Urinary bladder (tissue), 4 donors: ENCODE measurements around the gene FCGBP. TPM values are rescaled to one million over a fixed set of nuclear protein-coding genes. Genes with fewer than 3 reads are reported as not detected.

ENCODE experiments used
- DNase-seq: peaks from one replicate; pipeline ENCODE4 v3.0.0-alpha.2; 2015; ENCODE audit errors: extremely low spot score
- H3K27ac ChIP-seq: one replicate; pipeline ENCODE4 v1.5.1; 2013; ENCODE audit warnings: low read depth, mild to moderate bottlenecking, moderate library complexity
- H3K36me3 ChIP-seq: one replicate; pipeline ENCODE4 v1.6.1; 2013; ENCODE audit warnings: mild to moderate bottlenecking, moderate library complexity; ENCODE audit not compliant: insufficient read depth
- H3K4me1 ChIP-seq: one replicate; pipeline ENCODE4 v1.6.1; 2013; ENCODE audit warnings: mild to moderate bottlenecking, moderate library complexity; ENCODE audit not compliant: insufficient read depth
- H3K4me3 ChIP-seq: one replicate; pipeline ENCODE4 v1.5.1; 2013; ENCODE audit warnings: low read depth, low read length
- WGBS: extraction: QIAGEN DNeasy Blood & Tissue Kit; methylation state at CpG from one replicate; pipeline ENCODE4 v1.1.7; 2013; 5-methylcytosine and 5-hydroxymethylcytosine counted together
- polyA plus RNA-seq: library from polyadenylated mRNA; stranded (reverse); fragments of 200-250 nt; gene quantifications from one replicate; pipeline ENCODE4 v1.2.3, GENCODE V29; 2013
- total RNA-seq: library from RNA; depleted of rRNA; stranded (reverse); fragments of >200 nt; gene quantifications from one replicate; pipeline ENCODE4 v1.2.3, GENCODE V29; 2014
- donor health status: healthy with polysubstance abuse.
- donor health status: healthy.

Gene FCGBP
- total RNA-seq: 7.7 TPM
- 9.4 TPM for polyA plus RNA-seq

DNA sequence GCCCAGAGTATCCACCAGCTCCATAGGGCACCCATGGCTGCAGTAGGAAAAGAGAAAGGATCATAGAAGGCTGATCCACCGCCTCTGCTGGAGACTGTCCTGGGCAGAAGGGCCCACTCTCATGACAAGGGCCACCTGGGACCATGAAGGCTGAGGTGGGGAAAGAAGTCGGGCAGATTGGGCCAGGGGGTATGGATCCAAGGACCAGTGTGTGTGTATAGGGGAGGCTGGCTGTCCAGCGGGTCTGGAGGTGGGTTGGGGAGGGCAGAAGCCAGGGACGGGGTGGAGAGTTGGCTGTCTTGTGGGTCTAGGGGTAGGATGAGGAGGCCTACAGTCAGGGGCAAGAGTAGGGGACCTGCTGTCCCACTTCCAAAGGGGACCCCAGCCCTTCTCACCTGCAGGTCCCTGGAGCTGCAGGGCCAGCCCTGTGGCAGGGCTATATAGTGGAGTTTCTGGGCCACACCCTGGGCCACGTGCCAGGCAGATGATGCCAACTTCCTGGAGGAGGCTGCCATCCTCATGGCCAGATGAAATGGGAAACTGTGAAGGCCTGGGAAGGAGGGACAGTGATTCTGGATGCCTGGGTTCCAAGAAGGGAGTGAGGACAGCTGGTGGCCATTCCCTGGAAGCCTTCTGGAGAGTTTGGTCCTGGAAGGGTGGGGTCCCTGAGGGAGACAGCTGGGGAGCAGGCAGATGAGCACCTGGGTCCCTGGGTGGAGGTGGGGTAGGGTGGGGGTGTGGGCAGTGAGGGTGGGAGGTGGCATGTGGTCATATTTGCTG lies at the start of gene FCGBP:
Gene FCGBP, minus strand, starts transcription at position 51 of the 780 bp plus-strand sequence.
- no peaks in the 10 kb centered on the region for H3K36me3 ChIP-seq
- no peaks in the 10 kb centered on the region for H3K4me1 ChIP-seq
- no peak within 1 kb of the TSS for H3K27ac ChIP-seq
- H3K4me3 ChIP-seq: no peak within 1 kb of the TSS
- 77% methylated on average over 5 of the region's 5 CpGs for WGBS
- no peak for DNase-seq

DNA sequence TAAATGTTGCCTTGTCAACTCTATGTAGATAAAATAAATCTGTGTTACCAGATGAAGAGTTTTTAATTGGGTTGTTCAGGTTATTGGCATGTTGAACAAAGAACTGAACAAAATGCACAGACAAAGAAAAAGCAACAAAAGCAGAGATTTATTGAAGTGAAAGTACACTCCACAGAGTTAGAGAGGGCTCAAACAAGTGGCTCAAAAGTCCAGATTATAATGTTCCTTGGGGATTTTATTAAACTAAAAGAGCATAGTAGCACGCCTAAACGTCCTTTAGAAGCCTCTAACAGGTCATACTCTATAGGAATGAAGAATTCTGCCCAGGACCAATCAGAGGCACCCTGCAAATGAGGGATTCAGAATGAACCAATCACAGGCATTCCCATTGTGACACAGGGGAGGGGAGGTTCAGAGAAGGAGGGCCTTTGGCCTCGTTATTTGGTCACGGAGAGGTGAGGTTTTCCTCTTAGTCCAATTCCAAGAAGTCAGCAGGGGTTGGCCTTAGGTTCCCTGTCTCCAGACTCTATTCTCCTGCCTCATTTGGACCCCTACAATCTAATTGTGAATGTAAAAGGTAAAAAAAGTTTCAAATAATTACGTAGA lies 49.4 kb upstream of the FCGBP start:
- Histone ChIP-seq H3K36me3 (peaks cover 5% of the 10 kb centered on the region), H3K4me1 (no peaks in the 10 kb centered on the region), H3K4me3 (no peak overlapping the region), H3K27ac (no peak overlapping the region)
- 84% methylated on average over 5 of the region's 5 CpGs for WGBS
- DNase-seq: no peak

DNA sequence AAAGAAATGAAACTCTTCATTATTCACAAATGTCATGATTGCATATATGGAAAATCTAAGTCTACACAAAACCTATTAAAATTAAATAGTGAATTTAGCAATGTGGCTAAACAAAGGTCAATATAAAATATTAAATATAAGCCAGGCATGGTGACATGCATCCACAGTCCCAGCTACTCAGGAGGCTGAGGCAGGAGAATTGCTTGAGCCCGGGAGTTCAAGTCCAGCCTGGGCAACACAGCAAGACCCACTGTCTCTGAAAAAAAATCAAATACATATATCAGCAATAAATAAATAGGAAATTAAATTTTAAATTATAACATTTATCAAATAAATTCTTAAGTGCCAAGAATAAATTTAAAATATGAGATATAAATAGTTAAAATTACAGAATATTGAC lies 48.4 kb upstream of the FCGBP start:
- H3K36me3 ChIP-seq: peaks cover 5% of the 10 kb centered on the region
- 97% methylated on average over 1 of the region's 1 CpG for WGBS
- H3K4me3 ChIP-seq: no peak overlapping the region
- no peak overlapping the region for H3K27ac ChIP-seq
- H3K4me1 ChIP-seq: no peaks in the 10 kb centered on the region
- no peak for DNase-seq

DNA sequence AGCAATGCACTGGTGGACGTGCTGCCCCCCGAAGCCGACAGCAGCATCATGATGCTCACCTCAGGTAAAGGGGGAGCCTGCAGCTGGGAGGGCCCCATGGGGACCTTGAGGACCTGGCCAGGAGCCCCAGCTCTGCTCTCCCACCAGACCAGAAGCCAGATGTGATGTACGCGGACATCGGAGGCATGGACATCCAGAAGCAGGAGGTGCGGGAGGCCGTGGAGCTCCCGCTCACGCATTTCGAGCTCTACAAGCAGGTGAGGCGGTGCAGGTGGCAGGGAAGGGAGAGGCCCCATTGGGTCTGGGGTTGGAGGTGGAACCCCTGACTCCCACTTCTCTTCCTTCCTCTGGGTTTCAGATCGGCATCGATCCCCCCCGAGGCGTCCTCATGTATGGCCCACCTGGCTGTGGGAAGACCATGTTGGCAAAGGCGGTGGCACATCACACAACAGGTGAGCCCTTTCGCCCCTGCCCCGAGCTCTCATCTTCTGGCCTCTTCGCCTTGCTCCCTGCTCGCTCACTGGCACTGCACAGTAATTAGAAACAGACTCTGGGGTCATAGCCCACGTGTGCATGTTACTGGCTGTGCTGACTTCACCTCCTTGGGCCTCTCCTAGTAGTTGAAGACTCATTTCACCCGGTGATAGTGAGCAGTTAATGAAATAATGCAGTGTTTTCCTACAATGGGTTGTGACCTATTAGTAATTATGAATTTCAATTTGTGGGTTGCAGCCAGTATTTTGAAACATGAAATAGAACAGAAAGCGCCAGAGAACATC lies 40.1 kb upstream of the FCGBP start:
- Histone ChIP-seq H3K4me1 (no peaks in the 10 kb centered on the region), H3K27ac (no peak overlapping the region), H3K36me3 (no peaks in the 10 kb centered on the region), H3K4me3 (no peak overlapping the region)
- WGBS: 89% methylated on average over 24 of the region's 24 CpGs
- DNase-seq: no peak

DNA sequence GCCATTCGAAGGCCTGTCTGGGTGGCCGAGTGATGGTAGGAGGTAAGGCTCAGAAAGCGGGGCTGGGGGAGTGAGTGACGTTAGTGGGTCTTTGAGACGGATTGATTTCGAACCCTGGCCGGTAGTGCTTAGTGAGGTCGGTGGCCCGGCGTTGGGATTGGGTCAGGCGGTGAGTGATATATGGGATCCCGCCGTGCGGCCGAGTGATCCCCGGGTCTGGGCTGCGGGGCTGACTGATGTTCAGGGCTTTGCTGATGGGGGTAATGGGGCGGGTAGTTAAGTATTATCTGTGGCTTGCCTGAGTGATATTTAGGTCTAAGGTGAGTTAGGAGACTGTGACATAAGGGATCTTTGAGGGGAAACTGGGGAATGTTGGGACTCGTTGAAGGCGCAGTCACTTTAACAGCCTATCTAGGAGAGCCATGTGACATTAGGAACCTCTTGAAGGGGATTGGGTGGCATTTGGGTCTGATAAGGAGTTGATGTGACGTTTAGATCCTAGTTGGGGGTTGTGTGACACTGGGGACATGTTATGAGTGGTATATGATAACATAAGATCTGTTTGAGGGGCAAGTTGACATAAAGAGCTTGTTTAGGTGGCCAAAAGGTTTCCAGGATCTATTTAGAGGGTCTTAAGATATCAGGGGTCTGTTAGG lies 37.1 kb upstream of the FCGBP start:
- Histone ChIP-seq H3K27ac (peak overlapping the region; percentile 13), H3K4me3 (peak overlapping the region; percentile 80), H3K36me3 (no peaks in the 10 kb centered on the region), H3K4me1 (no peaks in the 10 kb centered on the region)
- no peak for DNase-seq
- WGBS: 2% methylated on average over 21 of the region's 21 CpGs

DNA sequence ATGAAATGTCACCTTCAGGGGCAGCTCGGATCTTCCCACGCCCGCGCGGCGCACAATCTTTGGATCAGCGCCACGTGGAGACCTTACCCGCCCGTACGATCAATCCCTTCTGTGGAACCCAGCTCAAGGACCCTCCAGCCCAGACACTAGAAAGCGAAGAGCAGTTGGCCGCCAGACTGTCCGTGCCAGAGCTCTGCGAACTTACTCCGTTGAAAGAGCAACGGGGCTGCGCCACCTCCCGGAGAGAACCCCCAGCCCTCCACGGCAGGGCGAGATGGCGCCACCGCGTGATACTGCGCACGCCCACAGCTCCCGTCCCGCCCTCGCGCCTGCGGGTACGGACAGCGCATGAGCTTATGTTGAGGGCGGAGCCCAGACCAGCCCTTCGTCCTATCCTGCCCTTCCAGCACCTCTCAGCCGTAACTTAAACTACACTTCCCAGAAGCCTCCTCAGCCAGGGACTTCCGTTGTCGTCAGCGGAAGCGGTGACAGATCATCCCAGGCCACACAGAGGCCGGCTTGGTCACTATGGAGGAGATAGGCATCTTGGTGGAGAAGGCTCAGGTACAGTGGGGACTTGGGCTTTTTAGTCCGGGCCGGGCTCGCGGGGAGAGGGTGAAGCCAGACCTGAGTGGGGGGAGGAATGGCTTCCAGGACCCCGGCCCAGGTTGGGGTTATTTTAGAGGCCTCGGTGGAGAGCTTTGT lies 36.4 kb upstream of the FCGBP start, which contains the start of gene PSMC4:
Gene PSMC4, plus strand, starts transcription at position 491 of the 705 bp plus-strand sequence. Its CDS starts 38 bp downstream, at position 529.
- no peaks in the 10 kb centered on the region for H3K4me1 ChIP-seq
- WGBS: under 1% methylated on average over 47 of the region's 47 CpGs
- DNase-seq: peak; percentile 95
- H3K36me3 ChIP-seq: no peaks in the 10 kb centered on the region
- H3K27ac ChIP-seq: peak within 1 kb of the TSS; percentile 91
- peak within 1 kb of the TSS; percentile 80 for H3K4me3 ChIP-seq

DNA sequence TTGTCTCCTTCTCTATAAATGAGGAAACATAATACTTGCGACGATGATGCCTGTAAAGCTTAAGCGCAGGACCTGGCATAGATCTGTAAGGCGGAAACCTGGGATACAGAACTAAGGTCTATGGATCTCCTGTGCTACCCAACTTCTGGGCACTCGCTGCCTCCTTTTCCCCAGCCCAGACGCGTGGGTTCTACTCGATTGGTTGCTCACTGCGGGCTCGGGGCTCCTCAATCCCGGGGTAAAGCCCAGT lies 35.9 kb upstream of the FCGBP start:
- H3K4me3 ChIP-seq: peak overlapping the region; percentile 50
- 2% methylated on average over 11 of the region's 11 CpGs for WGBS
- H3K27ac ChIP-seq: peak overlapping the region; percentile 91
- H3K4me1 ChIP-seq: no peaks in the 10 kb centered on the region
- no peak for DNase-seq
- no peaks in the 10 kb centered on the region for H3K36me3 ChIP-seq

DNA sequence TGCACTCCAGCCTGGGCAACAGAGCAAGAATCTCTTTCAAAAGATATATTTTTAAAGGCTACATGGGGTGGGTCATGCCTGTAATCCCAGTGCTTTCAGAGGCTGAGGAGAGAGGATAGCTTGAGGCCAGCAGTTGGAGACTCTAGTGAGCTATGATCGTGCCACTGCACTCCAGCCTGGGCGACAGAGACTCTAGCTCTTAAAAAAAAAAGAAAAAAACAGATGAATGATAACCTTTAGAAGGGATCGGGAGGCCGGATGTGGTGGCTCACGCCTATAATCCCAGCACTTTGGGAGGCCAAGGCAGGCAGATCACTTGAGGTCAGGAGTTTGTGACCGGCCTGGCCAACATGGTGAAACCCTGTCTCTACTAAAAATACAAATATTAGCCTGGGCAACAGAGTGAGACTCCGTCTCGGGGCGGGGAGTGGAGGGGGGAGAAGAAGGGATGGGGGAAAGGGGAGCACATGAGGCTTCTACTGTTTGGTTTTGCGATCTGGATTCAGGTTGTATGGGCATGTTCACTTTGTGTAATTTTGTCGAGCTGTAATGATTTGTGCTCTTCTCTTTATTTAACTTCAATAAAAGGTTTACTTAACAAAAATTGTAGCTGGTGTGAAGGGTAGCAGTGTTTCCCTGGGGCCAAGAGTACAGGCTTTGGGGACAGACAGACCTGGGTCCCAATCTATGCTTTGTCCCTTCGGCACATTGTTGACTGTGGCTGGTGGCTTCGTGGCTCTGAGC lies 35.4 kb upstream of the FCGBP start:
- peak overlapping the region; percentile 26 for H3K27ac ChIP-seq
- H3K4me1 ChIP-seq: no peaks in the 10 kb centered on the region
- H3K4me3 ChIP-seq: peak overlapping the region; percentile 50
- DNase-seq: no peak
- H3K36me3 ChIP-seq: no peaks in the 10 kb centered on the region
- WGBS: 59% methylated on average over 13 of the region's 13 CpGs

DNA sequence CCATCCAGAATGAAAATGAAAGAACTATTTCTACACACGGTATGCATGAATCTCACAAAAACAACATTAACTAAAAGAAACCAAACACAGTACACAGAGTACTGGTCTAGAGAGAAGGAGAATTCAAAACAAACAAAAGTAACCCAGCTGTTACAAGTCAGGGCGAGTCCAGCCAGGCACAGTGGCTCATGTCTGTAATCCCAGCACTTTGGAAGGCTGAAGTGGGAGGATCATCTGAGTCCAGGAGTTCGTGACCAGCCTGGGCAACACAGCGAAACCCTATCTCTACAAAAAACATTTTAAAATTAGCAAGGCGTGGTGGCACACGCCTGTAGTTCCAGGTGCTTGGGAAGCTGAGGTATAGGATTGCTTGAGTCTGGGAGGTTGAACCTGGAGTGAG lies 34.8 kb upstream of the FCGBP start:
- H3K4me3 ChIP-seq: no peak overlapping the region
- H3K36me3 ChIP-seq: no peaks in the 10 kb centered on the region
- no peaks in the 10 kb centered on the region for H3K4me1 ChIP-seq
- H3K27ac ChIP-seq: no peak overlapping the region
- 67% methylated on average over 6 of the region's 6 CpGs for WGBS
- no peak for DNase-seq

DNA sequence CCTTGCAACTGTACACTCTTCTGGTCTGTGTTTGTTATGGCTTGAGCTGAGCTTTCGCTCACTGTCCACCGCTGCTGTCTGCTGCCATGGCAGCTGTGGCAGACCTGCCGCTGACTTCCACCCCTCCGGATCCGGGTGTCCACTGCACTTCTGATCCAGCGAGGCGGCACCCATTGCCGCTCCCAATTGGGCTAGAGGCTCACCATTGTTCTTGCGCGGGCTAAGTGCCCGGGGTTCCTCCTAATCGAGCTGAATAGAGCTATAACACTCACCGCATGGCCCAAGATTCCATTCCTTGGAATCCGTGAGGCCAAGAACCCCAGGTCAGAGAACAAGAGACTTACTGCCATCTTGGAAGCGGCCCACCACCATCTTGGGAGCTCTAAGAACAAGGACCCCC lies 34.4 kb upstream of the FCGBP start:
- no peaks in the 10 kb centered on the region for H3K36me3 ChIP-seq
- 95% methylated on average over 15 of the region's 15 CpGs for WGBS
- H3K4me1 ChIP-seq: no peaks in the 10 kb centered on the region
- DNase-seq: no peak
- H3K27ac ChIP-seq: no peak overlapping the region
- H3K4me3 ChIP-seq: no peak overlapping the region

DNA sequence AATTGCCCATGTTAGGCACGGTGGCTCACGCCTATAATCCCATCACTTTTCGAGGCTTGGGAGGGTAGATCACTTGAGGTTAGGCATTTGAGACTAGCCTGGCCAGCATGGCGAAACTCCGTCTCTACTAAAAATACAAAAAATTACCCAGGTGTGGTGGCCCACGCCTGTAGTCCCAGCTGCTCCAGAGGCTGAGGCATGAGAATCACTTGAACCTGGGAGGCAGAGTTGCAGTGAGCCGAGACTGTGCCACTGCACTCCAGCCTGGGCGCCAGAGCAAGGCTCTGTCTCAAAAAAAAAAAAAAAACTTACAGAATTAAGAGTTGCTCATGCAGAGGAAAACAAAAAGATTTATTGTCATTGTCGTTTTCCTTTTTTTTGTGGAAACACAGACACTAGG lies 33.1 kb upstream of the FCGBP start:
- Histone ChIP-seq H3K4me3 (no peak overlapping the region), H3K27ac (no peak overlapping the region), H3K4me1 (no peaks in the 10 kb centered on the region), H3K36me3 (no peaks in the 10 kb centered on the region)
- no peak for DNase-seq
- 81% methylated on average over 9 of the region's 9 CpGs for WGBS

DNA sequence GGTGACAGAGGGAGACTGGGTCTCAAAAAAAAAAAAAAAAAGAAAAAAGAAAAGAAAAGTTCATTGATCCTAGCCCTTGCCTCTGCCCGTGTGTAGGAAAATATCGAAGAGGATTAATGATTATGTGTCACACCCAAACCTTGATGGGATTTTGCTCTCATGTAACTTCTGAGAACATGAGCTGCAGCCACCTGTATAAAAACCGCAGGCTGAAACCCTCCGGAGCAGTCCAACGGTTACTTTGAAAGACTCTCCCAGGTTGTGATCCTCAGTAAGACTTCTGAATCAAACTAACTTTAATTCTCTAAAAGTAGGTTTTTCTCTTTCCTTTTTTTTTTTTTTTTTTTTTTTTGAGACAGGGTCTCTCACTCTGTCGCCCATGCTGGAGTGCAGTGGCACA lies 32.2 kb upstream of the FCGBP start:
- H3K27ac ChIP-seq: no peak overlapping the region
- DNase-seq: no peak
- 90% methylated on average over 6 of the region's 6 CpGs for WGBS
- no peaks in the 10 kb centered on the region for H3K36me3 ChIP-seq
- H3K4me1 ChIP-seq: no peaks in the 10 kb centered on the region
- H3K4me3 ChIP-seq: no peak overlapping the region

DNA sequence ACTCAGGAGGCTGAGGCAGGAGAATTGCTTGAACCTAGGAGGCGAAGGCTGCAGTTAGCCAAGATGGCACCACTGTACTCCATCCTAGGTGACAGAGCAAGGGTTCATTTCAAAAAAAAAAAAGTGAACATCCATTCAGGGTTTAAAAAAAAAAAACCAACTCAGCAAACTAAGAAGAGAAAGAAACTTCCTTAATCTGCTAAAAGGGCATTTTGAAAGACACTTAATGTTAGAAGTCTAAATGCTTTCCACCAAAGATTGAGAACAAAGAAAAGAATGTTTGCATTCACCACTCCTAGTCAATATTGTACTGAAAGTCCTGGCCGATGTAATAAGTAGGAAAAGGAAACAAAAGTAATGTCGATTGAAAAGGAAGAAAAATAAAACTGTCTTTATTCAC lies 29.5 kb upstream of the FCGBP start:
- Histone ChIP-seq H3K36me3 (no peaks in the 10 kb centered on the region), H3K27ac (no peak overlapping the region), H3K4me3 (no peak overlapping the region), H3K4me1 (no peaks in the 10 kb centered on the region)
- 82% methylated on average over 3 of the region's 3 CpGs for WGBS
- no peak for DNase-seq
